Hepatocyte (in vitro differentiated cells): ENCODE data around the gene ABHD3. TPM values are rescaled to one million over a fixed set of nuclear protein-coding genes. Genes with fewer than 3 reads are reported as not detected.
A peak's percentile ranks its signal among the peaks of the same experiment; 100 is the strongest.

Experiments used
- DNase-seq: peaks from one replicate; pipeline ENCODE4 v3.0.0-alpha.2; 2016; ENCODE audit warnings: low spot score
- H2AFZ ChIP-seq: fragments of 200-600 bp; sonication (generic); 2 replicates; pipeline ENCODE4 v1.6.0; 2016; ENCODE audit warnings: antibody characterized with exemption, mild to moderate bottlenecking
- H3K27ac ChIP-seq: fragments of 200-600 bp; sonication (generic); 2 replicates; pipeline ENCODE4 v1.5.1; 2016; ENCODE audit warnings: mild to moderate bottlenecking
- H3K27me3 ChIP-seq: fragments of 200-600 bp; sonication (generic); 2 replicates; pipeline ENCODE4 v1.6.1; 2016
- H3K36me3 ChIP-seq: fragments of 200-600 bp; sonication (generic); replicated peaks from 2 replicates; pipeline ENCODE4 v1.5.1; 2016; ENCODE audit warnings: low read depth; ENCODE audit not compliant: insufficient read depth
- H3K4me1 ChIP-seq: fragments of 200-600 bp; sonication (generic); 2 replicates; pipeline ENCODE4 v1.5.1; 2016; ENCODE audit warnings: mild to moderate bottlenecking, moderate library complexity; ENCODE audit not compliant: insufficient read depth
- H3K4me2 ChIP-seq: fragments of 200-600 bp; sonication (generic); 2 replicates; pipeline ENCODE4 v1.6.0; 2016
- H3K4me3 ChIP-seq: fragments of 200-600 bp; sonication (generic); 2 replicates; pipeline ENCODE4 v1.5.1; 2016; ENCODE audit warnings: mild to moderate bottlenecking
- H3K79me2 ChIP-seq: fragments of 200-600 bp; sonication (generic); 2 replicates; pipeline ENCODE4 v1.6.0; 2017; ENCODE audit warnings: mild to moderate bottlenecking
- H3K9me2 ChIP-seq: fragments of 200-600 bp; sonication (generic); replicated peaks from 2 replicates; pipeline ENCODE4 v1.6.0; 2017; ENCODE audit warnings: mild to moderate bottlenecking; ENCODE audit not compliant: insufficient read depth
- H3K9me3 ChIP-seq: fragments of 200-600 bp; sonication (generic); 2 replicates; pipeline ENCODE4 v1.5.1; 2016; ENCODE audit warnings: low read depth, mild to moderate bottlenecking
- H4K20me1 ChIP-seq: fragments of 200-600 bp; sonication (generic); 2 replicates; pipeline ENCODE4 v1.6.0; 2016; ENCODE audit warnings: mild to moderate bottlenecking; ENCODE audit not compliant: insufficient read depth, poor library complexity, severe bottlenecking
- EZH2 ChIP-seq: fragments of 200-600 bp; sonication (generic); IDR thresholded peaks from 2 replicates; pipeline ENCODE4 v1.6.1; 2016; ENCODE audit warnings: antibody characterized with exemption, mild to moderate bottlenecking, borderline replicate concordance
- EZH2phosphoT487 ChIP-seq: fragments of 200-600 bp; sonication (generic); IDR thresholded peaks from one replicate; pipeline ENCODE4 v1.6.1; 2018; ENCODE audit warnings: antibody characterized with exemption, mild to moderate bottlenecking, low read depth, moderate library complexity; ENCODE audit not compliant: unreplicated experiment, severe bottlenecking
- WGBS: methylation state at CpG from one replicate; pipeline ENCODE4 v1.1.6; 2016; ENCODE audit warnings: low lambda C conversion rate; ENCODE audit errors: missing lambda C conversion rate; 5-methylcytosine and 5-hydroxymethylcytosine counted together
- polyA plus RNA-seq: library from polyadenylated mRNA; unstranded; fragments of >200 nt; fragmentation: Nextera tagmentation; extraction: Ambion mirVana; gene quantifications from 2 replicates; pipeline ENCODE4 v1.2.1, GENCODE V29; 2016
- total RNA-seq: library from RNA; depleted of rRNA; stranded (reverse); fragments of >200 nt; gene quantifications from 2 replicates; pipeline ENCODE4 v1.2.3, GENCODE V29; 2014
- TF ChIP-seq, protein P1 (sequence below): fragments of 200-600 bp; sonication (generic); IDR thresholded peaks from 2 replicates; pipeline ENCODE4 v1.5.1; 2016; ENCODE audit warnings: antibody characterized with exemption, mild to moderate bottlenecking; ENCODE audit not compliant: poor library complexity

ABHD3 gene
- total and polyA plus RNA-seq, 2 experiments from 2014 or later = 45.9 to 60.1 TPM

DNA sequence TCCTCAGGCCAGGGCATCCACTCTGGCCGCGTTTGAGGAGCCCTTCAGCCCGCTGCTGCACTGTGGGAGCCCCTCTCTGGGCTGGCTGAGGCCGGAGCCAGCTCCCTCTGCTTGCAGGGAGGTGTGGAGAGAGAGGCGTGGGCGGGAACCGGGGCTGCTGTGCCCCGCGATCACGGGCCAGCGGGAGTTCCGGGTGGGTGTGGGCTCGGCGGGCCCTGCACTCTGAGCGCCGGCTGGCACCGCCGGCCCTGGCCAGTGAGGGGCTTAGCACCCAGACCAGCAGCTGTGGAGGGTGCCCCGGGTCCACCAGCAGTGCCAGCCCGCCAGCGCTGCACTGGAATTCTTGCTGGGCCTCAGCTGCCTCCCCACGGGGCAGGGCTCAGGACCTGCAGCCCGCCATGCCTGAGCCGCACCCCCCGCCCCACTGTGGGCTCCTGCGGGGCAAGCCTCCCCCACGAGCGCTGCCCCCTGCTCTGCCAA, 1.9 kb upstream of the ABHD3 start:
- WGBS = 97% methylated on average over 23 of the region's 28 CpGs
- Histone ChIP-seq H3K4me2 (no peak overlapping the region), H3K79me2 (peaks cover 19% of the 10 kb centered on the region), H3K9me3 (no peaks in the 10 kb centered on the region), H2AFZ (no peak overlapping the region), H3K4me3 (no peak overlapping the region), H3K36me3 (no peaks in the 10 kb centered on the region), H3K27me3 (no peaks in the 10 kb centered on the region), H3K27ac (no peak overlapping the region), H4K20me1 (no peaks in the 10 kb centered on the region), H3K9me2 (no peaks in the 10 kb centered on the region), H3K4me1 (peaks cover 9% of the 10 kb centered on the region)
- TF ChIP-seq EZH2 (no peak), EZH2phosphoT487 (no peak)
- TF ChIP-seq, protein P1, sequence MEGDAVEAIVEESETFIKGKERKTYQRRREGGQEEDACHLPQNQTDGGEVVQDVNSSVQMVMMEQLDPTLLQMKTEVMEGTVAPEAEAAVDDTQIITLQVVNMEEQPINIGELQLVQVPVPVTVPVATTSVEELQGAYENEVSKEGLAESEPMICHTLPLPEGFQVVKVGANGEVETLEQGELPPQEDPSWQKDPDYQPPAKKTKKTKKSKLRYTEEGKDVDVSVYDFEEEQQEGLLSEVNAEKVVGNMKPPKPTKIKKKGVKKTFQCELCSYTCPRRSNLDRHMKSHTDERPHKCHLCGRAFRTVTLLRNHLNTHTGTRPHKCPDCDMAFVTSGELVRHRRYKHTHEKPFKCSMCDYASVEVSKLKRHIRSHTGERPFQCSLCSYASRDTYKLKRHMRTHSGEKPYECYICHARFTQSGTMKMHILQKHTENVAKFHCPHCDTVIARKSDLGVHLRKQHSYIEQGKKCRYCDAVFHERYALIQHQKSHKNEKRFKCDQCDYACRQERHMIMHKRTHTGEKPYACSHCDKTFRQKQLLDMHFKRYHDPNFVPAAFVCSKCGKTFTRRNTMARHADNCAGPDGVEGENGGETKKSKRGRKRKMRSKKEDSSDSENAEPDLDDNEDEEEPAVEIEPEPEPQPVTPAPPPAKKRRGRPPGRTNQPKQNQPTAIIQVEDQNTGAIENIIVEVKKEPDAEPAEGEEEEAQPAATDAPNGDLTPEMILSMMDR = no peak
- DNase-seq = no peak

DNA sequence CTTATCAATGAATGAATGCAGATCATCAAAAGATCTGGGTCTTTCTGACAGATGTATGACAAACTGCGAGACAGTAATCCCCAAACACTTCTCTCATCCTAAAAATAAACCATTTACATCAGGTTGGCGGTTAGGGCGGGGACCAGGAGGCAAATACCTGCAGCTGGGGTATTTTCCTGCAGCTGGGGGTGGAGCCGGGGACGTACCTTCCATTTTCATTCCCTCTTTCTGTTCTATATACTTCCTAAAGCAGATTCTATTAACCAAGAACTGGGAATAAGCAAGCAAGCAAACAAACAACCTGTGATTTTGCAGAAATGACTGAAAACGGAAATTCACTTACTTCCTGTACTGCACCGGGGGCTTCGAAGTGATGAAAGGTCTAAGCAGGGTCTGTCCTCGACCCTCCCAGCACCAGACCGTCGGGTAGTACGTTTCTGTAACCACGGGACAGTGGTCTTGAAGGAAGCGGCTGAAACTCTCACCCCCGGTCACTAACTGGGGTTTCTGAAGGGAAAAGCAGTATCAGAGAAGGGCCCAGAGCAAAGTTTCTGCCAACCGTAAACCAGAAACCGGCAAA, 1.2 kb downstream of the ABHD3 start:
- Histone ChIP-seq H3K36me3 (no peaks in the 10 kb centered on the region), H3K27ac (peak overlapping the region; percentile 87), H3K4me3 (peak overlapping the region; percentile 78), H3K4me2 (peak overlapping the region; percentile 89), H2AFZ (peak overlapping the region; percentile 89), H3K9me2 (no peaks in the 10 kb centered on the region), H4K20me1 (no peaks in the 10 kb centered on the region), H3K79me2 (peaks cover 25% of the 10 kb centered on the region), H3K4me1 (peaks cover 10% of the 10 kb centered on the region), H3K9me3 (no peaks in the 10 kb centered on the region), H3K27me3 (no peaks in the 10 kb centered on the region)
- DNase-seq = no peak
- WGBS = 7% methylated on average over 17 of the region's 17 CpGs
- TF ChIP-seq, protein P1 = no peak
- no peak for TF ChIP-seq EZH2phosphoT487
- no peak for TF ChIP-seq EZH2

DNA sequence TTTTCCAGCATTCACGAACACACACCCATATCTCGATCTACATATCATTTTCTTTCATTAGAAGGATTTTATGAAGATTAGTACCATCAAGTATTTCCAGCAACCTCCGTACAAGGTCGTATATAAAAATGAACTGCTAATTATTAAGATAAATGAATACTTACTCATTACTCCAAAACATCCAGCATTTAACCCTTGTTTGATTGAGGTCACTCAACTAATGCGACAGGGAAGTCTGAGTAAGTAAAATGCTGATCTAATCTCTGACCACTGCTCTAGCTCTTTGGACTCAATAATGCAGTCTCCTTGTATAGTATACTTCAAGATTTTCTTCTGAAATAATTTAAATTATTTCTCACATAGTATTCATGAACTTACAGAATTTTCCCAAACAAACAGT, 2.0 kb downstream of the ABHD3 start:
- H3K27ac ChIP-seq = no peak overlapping the region
- DNase-seq = no peak

More for the DNA sequence above, 2.0 kb downstream of the ABHD3 start:
- no peak overlapping the region for H2AFZ ChIP-seq
- no peaks in the 10 kb centered on the region for H3K27me3 ChIP-seq
- no peaks in the 10 kb centered on the region for H3K9me2 ChIP-seq
- whole genome bisulfite sequencing = 79% methylated on average over 5 of the region's 5 CpGs
- H3K79me2 ChIP-seq = peaks cover 25% of the 10 kb centered on the region
- no peaks in the 10 kb centered on the region for H3K36me3 ChIP-seq
- TF ChIP-seq EZH2 (no peak), EZH2phosphoT487 (no peak)
- TF ChIP-seq, protein P1 = no peak
- H3K4me2 ChIP-seq = peak overlapping the region; percentile 89
- peaks cover 14% of the 10 kb centered on the region for H3K4me1 ChIP-seq
- H3K4me3 ChIP-seq = peak overlapping the region; percentile 7
- H3K9me3 ChIP-seq = no peaks in the 10 kb centered on the region
- H4K20me1 ChIP-seq = no peaks in the 10 kb centered on the region
